Placental pericyte (primary cell): ENCODE data around the gene DPH5. TPM values are rescaled to one million over a fixed set of nuclear protein-coding genes. Genes with fewer than 3 reads are reported as not detected.

Experiments used
- total RNA-seq: library from RNA; depleted of rRNA; stranded (reverse); fragments of >200 nt; gene quantifications from 2 replicates; pipeline ENCODE4 v1.2.3, GENCODE V29; 2012

The DPH5 gene, protein sequence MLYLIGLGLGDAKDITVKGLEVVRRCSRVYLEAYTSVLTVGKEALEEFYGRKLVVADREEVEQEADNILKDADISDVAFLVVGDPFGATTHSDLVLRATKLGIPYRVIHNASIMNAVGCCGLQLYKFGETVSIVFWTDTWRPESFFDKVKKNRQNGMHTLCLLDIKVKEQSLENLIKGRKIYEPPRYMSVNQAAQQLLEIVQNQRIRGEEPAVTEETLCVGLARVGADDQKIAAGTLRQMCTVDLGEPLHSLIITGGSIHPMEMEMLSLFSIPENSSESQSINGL
- total RNA-seq, result 22.0 and 31.5 TPM in 2 replicates

DNA sequence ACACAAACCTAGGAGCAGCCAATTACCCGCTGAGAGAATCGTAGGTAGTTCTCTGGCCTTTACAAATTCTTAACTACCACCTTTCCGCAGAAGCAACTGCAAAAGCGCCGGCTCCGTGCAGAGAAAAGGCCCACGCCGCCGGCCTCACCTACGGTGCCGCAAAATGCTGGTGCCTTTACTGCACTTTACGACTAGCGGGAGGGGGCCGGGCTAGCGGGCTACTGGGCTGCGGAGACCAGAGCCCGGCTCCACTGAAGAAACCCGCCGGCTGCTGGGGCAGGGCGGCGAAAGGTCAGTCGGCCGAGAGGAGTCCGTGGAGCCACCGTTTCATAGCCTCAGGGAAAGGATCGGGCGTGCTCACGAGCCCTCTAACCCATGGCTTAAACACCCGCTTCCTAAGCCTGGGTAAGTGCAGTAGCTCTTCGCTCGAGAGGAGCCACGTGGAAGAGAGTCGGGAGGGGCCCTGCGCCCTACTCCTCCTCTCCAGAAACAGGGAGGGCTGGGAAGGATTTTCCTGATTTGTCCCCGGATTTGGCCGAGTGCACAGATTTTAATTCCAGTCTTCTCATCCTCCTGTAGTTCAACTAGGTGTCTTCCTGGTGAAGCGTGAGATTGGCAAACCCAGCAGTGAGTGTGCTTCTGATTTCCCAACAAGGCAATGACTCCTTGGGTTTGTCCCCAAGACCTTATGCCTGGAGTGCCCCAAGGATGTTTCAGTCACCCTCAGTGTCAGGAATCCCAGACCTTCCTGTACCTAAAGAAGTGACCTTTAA lies at the start of gene DPH5:
DPH5 (minus strand) TSS at position 128 of the 773 bp plus-strand sequence. CDS start 341 bp downstream, outside the sequence.

Other genes starting within 250 kb of the DPH5 start
- gene EXTL2, start 130.9 kb downstream of the DPH5 start, total RNA-seq, result 9.0 and 34.2 TPM in 2 replicates
- gene SLC30A7, start 129.7 kb downstream of the DPH5 start, total RNA-seq, result 72.9 and 131 TPM in 2 replicates
- 1.3 and 16.0 TPM in 2 replicates for gene S1PR1, start 211.2 kb upstream of the DPH5 start, total RNA-seq